Measurements from ENCODE around the gene FNDC3B.

Gene FNDC3B

GRCh38 chr3:172129498-172129849 is 90.1 kb downstream of the FNDC3B start:
- no peaks in the 10 kb centered on the region for H3K36me3 ChIP-seq (ENCODE audit: control insufficient read depth in 2 of 2, insufficient read depth in 1 of 2, low read length in 2 of 2)
- H3K4me3 ChIP-seq (ENCODE audit: low read depth, low read length): no peak overlapping the region
- H3K9me3 ChIP-seq (ENCODE audit: control insufficient read depth, insufficient read depth, low read depth, low read length): no peaks in the 10 kb centered on the region
- ChIA-PET POLR2A (interaction anchor here (1.5 kb wide), 1 partner anchor 12 kb away, joined by 6 read pairs; no protein-coding TSS in a partner anchor), CTCF (no interaction called here)
- H3K4me1 ChIP-seq (ENCODE audit: control insufficient read depth, insufficient read depth, low read length): peaks cover 19% of the 10 kb centered on the region
- TF ChIP-seq ZNF2 (tag by site-specific recombination; IDR thresholded peaks at IDR 0.05) (no peak), ZNF132 (tag by site-specific recombination; IDR thresholded peaks at IDR 0.05; ENCODE audit: borderline replicate concordance) (no peak), ZNF24 (tag by site-specific recombination; IDR thresholded peaks at IDR 0.05) (no peak), PRDM2 (tag by site-specific recombination; IDR thresholded peaks at IDR 0.05; ENCODE audit: borderline replicate concordance) (no peak), ZNF518A (tag by site-specific recombination; conservative IDR thresholded peaks at IDR 0.05; ENCODE audit: low read depth) (no peak), PBX3 (CRISPR knock-in tag; IDR thresholded peaks at IDR 0.05) (no peak), ZNF473 (tag by site-specific recombination; IDR thresholded peaks at IDR 0.05) (no peak), ZNF239 (tag by site-specific recombination; IDR thresholded peaks at IDR 0.05) (no peak)
- no peak overlapping the region for H3K27ac ChIP-seq (ENCODE audit: extremely low read depth, low read depth, low read length)

- Histone ChIP-seq H3K4me3 (ENCODE audit: low read depth, low read length) (no peak overlapping the region), H3K4me1 (ENCODE audit: control insufficient read depth, insufficient read depth, low read length) (peaks cover 17% of the 10 kb centered on the region), H3K36me3 (ENCODE audit: control insufficient read depth in 2 of 2, insufficient read depth in 1 of 2, low read length in 2 of 2) (no peaks in the 10 kb centered on the region), H3K27ac (ENCODE audit: extremely low read depth, low read depth, low read length) (peak overlapping the region; percentile 1; the same call in 1 of the 2 replicates), H3K9me3 (ENCODE audit: control insufficient read depth, insufficient read depth, low read depth, low read length) (no peaks in the 10 kb centered on the region)
- ChIA-PET CTCF (interaction anchor here (0.6 kb wide), 1 partner anchor 92 kb away, joined by 3 read pairs; no protein-coding TSS in a partner anchor), POLR2A (interaction anchor here (1.5 kb wide), 1 partner anchor 11 kb away, joined by 6 read pairs; no protein-coding TSS in a partner anchor)
- TF ChIP-seq BCL11A (tag by site-specific recombination; IDR thresholded peaks at IDR 0.05; ENCODE audit: low read depth): peak; percentile 30; the same call in 1 of the 2 replicates
- TF ChIP-seq HIC1 (tag by site-specific recombination; IDR thresholded peaks at IDR 0.05): peak; percentile 90
- TF ChIP-seq INSM2 (tag by site-specific recombination; IDR thresholded peaks at IDR 0.05): peak; percentile 59; the same call in 1 of the 2 replicates
- TF ChIP-seq ZBTB10 (tag by site-specific recombination; IDR thresholded peaks at IDR 0.05): no peak
- peak; percentile 28; the same call in 1 of the 2 replicates for TF ChIP-seq ZBTB17 (tag by site-specific recombination; IDR thresholded peaks at IDR 0.05)
Observed at GRCh38 chr3:172129850-172130716, 90.7 kb downstream of the FNDC3B start.
